Adipocyte (in vitro differentiated cells): ENCODE data around the gene ZDHHC11B.
"Not testable (repeated sequence)": the region's sequence is repeated elsewhere in the genome, so short reads cannot be mapped to it uniquely, and the experiment has no call there.

Source experiments
- DNase-seq: peaks from one replicate; pipeline ENCODE4 v3.0.0-alpha.2; 2015; ENCODE audit warnings: low read depth
- H3K27me3 ChIP-seq: replicated peaks from 2 replicates; pipeline ENCODE4 v1.7.0; 2013; ENCODE audit warnings: mild to moderate bottlenecking, low read length, moderate library complexity; ENCODE audit not compliant: control insufficient read depth, insufficient read depth
- H3K36me3 ChIP-seq: 2 replicates; pipeline ENCODE4 v1.7.0; 2013; ENCODE audit warnings: low read length, mild to moderate bottlenecking, moderate library complexity; ENCODE audit not compliant: control insufficient read depth, insufficient read depth, severe bottlenecking
- H3K4me1 ChIP-seq: 2 replicates; pipeline ENCODE4 v1.7.0; 2013; ENCODE audit warnings: mild to moderate bottlenecking, low read length, moderate library complexity; ENCODE audit not compliant: control insufficient read depth, insufficient read depth
- H3K4me3 ChIP-seq: 2 replicates; pipeline ENCODE4 v1.7.0; 2013; ENCODE audit warnings: mild to moderate bottlenecking, low read length, moderate library complexity
- H3K9ac ChIP-seq: 2 replicates; pipeline ENCODE4 v1.7.0; 2013; ENCODE audit warnings: mild to moderate bottlenecking, low read length, moderate library complexity
- H3K9me3 ChIP-seq: 2 replicates; pipeline ENCODE4 v1.7.0; 2013; ENCODE audit warnings: mild to moderate bottlenecking, low read length, moderate library complexity; ENCODE audit not compliant: control insufficient read depth

ZDHHC11B gene

DNA sequence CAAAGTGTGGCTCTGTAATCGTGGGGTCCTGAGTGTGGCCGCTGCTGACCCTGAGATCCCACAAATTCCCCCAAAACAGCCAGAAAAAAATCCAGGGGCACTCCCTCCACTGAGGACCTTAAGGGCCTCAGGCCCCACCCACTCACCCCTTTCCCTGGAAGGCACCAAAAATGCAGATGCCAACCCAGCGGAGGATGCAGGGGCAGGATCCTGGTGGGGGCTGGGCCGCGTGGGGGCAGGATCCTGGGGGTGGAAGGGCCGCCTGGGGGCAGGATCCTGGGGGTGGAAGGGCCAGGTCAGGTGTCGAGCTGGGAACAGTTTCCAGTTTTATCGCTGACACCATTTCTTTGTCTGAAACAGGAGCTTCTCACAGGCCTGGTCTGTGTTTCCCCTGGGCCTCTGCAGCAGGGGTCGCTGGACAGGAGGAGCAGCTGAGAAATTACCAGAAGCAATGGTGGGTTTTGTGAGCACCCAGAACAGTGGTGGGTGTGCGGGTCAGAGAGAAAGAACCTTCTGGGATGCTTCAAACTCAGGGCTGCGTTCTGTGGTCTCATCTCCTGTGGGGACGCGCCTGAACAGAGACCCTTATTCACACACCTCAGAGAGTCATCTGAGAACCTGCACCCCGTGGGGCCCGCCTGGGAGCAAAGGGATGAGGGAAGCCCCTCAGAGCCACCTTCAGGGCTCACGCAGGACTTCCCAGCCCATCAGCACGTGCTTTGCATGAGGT is 105.2 kb downstream of the ZDHHC11B start:
- H3K36me3 ChIP-seq, DNase-seq, H3K9me3 ChIP-seq, H3K4me1 ChIP-seq, H3K9ac ChIP-seq, H3K4me3 ChIP-seq: not testable (repeated sequence)
- H3K27me3 ChIP-seq, result peaks cover 27% of the 10 kb centered on the region

DNA sequence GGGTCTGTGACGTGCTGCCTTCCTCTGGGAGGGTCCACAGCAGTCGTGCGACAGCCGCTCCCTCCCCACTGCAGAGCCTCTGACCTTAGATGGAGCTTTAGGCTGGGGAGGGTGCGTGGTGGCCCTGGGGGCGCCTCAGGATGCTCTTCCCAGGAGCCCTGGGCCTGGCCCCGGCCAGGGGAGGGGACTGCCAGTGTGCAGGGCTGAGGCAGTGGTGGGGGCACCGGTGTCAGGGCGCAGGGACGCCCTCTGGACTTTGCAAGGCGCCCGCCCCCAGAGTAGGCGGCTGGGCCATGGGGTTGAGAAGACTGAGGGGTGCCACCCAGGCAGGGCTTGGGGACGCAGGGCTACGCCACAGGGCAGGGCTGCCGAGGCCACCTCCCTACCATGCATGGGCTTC is 106.0 kb downstream of the ZDHHC11B start:
- H3K4me1 ChIP-seq, H3K9me3 ChIP-seq, DNase-seq: not testable (repeated sequence)

DNA sequence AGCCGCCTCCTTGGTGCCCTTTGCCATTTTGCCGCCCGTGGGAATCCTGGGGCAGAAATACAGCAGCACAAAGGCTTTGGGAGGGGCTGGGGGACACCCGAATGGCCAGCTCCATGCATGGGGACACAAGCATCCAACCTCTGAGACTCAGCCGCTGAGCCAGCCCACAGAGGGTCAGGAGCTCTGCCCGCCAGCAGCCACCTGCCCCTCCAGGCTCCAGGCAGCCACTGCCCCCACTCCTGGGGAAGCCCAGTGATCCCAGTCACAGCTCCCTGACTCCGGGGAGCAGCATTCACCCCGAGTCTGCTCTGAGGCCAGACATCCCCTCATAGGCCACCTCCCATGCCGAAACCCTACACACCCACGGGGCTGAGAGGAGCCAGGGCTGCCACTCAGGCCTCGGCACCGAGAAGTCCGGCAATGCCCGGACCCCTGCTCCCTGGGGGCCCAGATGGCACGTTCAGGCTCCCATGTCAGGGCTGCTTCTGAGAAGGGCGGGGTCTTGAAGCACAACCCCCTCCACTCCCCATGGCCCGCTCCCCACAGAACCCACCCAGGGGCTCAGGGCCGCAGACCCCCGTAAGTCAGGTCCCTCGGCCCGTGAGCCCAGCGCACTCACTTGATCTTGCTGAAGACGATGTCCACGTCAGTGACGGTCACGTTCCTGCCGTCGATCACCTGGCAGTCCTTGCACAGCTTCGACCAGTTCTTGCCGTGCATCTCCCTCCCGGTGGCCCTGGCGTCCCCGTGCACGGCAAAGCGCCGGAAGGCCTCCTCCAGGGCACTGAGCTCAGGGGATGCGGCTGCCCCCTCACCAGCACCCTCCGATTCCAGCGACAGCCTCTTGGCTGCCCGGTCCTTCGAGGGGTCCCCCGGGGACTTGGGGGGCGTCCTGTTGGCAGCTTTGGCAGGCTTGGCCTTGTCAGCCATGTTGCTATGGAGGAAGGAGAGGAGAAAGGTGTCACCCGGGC is 107.1 kb downstream of the ZDHHC11B start:
- Histone ChIP-seq H3K9ac (no peak overlapping the region), H3K4me3 (no peak overlapping the region), H3K9me3 (no peaks in the 10 kb centered on the region), H3K36me3 (no peaks in the 10 kb centered on the region), H3K27me3 (peaks cover 41% of the 10 kb centered on the region), H3K4me1 (peaks cover 7% of the 10 kb centered on the region)
- no peak for DNase-seq

More for the DNA sequence above, 106.0 kb downstream of the ZDHHC11B start:
- not testable (repeated sequence) for H3K36me3 ChIP-seq, H3K9ac ChIP-seq, H3K4me3 ChIP-seq
- H3K27me3 ChIP-seq, result peaks cover 30% of the 10 kb centered on the region

DNA sequence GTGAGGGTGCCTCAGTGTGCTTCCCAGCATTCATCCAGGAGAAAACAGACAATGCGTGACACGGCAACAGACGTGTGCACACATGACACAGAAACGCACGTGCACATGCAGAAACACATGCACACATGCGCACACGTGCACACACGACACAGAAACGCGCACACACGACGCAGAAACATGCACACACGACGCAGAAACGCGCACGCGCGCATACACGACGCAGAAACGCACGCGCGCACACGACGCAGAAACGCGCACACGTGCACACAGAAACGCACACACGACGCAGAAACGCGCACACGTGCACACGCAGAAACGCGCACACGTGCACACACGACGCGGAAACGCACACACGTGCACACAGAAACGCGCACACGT is 107.8 kb downstream of the ZDHHC11B start:
- no peaks in the 10 kb centered on the region for H3K9me3 ChIP-seq
- DNase-seq, result no peak
- H3K4me1 ChIP-seq, result peaks cover 10% of the 10 kb centered on the region
- no peak overlapping the region for H3K9ac ChIP-seq
- no peaks in the 10 kb centered on the region for H3K36me3 ChIP-seq
- H3K4me3 ChIP-seq, result no peak overlapping the region
- peaks cover 44% of the 10 kb centered on the region for H3K27me3 ChIP-seq

DNA sequence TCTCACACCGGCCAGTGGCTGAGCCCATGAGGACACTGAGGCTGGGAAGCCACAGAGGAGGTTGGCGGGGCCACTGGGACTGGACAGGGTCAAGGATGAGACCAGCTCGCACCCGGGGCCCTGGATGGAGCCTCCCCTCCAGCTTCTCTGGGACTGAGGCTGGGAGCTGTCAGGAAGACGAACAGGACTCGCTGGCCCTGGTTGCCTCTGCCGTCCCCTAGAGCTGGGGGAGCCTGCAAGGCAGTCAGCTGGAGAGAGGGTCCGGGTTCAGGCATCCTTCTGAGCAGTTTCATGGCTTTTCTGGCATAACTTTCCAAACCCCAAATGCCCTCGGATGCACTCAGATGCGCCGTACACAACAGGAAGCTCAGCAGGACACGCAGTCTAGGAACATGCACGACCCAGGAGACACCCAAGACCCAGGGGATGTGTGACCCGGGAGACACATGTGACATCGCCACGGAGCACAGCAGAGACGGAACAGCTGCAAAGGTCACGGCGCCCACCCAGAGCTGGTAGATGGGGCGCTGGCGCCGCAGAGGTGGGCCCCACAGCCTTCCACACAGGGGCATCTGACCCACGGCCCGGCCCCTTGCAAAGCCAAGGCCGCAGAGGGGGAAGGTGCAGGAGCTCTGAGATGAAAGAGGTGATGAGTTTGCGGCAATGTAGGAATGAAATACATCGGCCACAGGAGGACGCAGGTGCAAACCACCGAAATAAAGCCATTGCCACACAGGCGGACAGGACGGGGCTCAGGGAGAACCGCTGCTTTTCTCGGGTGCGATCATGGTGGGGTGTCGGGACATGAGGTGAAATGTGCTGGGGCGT is 108.4 kb downstream of the ZDHHC11B start:
- H3K27me3 ChIP-seq, result peaks cover 44% of the 10 kb centered on the region
- peaks cover 16% of the 10 kb centered on the region for H3K4me1 ChIP-seq
- DNase-seq, result no peak
- no peaks in the 10 kb centered on the region for H3K9me3 ChIP-seq
- no peak overlapping the region for H3K4me3 ChIP-seq
- no peaks in the 10 kb centered on the region for H3K36me3 ChIP-seq
- H3K9ac ChIP-seq, result no peak overlapping the region

DNA sequence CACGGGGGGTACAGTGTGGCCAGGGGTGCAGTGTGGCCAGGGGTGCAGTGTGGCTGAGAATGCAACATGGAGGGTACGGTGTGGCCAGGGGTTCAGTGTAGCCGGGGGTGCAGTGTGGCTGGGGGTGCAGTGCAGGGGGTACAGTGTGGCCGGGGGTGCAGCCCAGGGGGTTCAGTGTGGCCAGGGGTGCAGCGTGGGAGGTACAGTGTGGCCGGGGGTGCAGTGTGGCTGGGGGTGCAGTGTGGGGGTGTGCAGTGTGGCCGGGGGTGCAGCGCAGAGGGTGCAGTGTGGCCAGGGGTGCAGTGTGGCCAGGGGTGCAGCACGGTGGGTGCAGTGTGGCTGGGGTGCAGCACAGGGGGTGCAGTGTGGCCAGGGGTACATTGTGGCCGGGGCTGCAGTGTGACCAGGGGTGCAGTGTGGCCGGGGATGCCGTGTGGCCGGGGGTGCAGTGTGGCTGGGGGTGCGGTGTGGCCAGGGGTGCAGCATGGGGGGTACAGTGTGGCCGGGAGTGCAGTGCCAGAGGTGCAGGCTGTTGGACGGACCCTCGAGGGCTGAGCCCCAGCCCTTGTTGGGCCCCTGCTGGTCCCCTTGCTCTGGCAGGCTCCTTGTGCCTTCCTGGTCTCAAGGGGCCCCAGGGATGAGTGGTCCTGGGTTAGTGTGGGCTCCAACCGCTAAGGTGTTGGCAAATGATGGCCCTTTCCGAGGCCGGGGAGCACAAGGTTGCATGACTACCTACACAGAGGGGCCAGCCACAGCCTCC is 109.2 kb downstream of the ZDHHC11B start:
- DNase-seq, result no peak
- Histone ChIP-seq H3K9ac (no peak overlapping the region), H3K36me3 (no peaks in the 10 kb centered on the region)

DNA sequence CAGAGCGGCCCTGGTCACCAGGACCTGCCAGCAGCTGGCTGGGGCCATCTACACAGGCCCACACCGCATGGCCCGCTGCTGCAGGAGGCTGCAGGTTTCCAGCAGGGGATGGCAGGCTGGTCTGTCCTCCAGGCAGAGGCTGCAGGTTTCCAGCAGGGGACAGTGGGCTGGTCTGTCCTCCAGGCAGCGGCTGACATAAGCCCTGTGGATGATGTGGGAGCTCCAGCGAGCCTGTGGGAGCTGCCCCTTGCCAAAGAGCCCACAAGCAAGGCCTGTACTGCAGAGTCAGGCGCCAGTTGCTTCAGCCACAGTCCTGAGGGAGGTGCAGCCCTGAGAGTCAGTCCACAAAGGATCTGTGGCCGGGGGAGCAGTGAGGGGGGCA is 109.9 kb downstream of the ZDHHC11B start:
- no peak overlapping the region for H3K9ac ChIP-seq
- H3K4me1 ChIP-seq, result peaks cover 16% of the 10 kb centered on the region
- no peaks in the 10 kb centered on the region for H3K9me3 ChIP-seq
- H3K36me3 ChIP-seq, result no peaks in the 10 kb centered on the region
- no peak for DNase-seq
- H3K4me3 ChIP-seq, result no peak overlapping the region
- H3K27me3 ChIP-seq, result peaks cover 44% of the 10 kb centered on the region

More for the DNA sequence above, 109.2 kb downstream of the ZDHHC11B start:
- Histone ChIP-seq H3K4me3 (no peak overlapping the region), H3K9me3 (no peaks in the 10 kb centered on the region), H3K4me1 (peaks cover 16% of the 10 kb centered on the region), H3K27me3 (peaks cover 44% of the 10 kb centered on the region)

DNA sequence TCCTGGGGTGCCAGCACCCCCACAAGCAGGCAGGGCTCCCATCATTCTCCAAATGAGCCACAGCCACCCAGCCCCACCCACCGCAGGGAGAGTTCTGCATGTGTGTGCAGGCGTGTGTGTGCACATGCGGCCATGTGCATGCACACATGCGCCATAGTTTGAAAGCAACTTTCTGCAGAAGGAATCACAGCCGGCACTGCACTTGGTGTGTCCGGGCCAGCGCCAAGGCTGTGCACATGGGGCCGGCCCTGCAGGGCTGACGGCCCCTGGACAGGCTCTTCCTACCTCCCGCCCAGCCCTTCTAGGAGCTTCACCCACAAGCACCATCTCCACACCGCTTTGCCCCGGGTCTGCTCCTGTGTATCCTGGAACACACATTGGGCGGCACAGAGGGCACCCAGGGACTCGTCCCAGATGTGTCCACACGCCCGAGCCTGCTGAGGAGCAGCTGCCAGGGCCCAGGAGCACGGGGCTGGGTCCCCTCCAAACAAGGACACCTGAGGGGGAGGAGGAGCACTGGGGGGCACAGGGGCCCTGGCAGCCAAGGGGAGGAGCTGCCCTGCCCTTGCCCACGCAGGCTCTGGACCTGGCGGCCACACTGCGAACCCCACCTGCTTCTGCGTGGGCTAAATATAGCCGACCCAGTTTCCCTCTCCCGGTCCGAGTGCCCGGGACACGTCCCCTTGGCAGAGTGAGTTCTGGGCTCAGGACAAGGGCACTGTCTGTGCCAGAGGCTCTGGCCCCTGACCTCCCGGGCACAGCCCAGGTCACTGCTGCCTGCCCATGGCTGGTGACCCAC is 110.5 kb downstream of the ZDHHC11B start:
- H3K36me3 ChIP-seq, result no peaks in the 10 kb centered on the region
- no peak for DNase-seq
- H3K4me3 ChIP-seq, result no peak overlapping the region
- peaks cover 16% of the 10 kb centered on the region for H3K4me1 ChIP-seq
- H3K9me3 ChIP-seq, result no peaks in the 10 kb centered on the region
- H3K9ac ChIP-seq, result no peak overlapping the region
- H3K27me3 ChIP-seq, result peaks cover 44% of the 10 kb centered on the region

DNA sequence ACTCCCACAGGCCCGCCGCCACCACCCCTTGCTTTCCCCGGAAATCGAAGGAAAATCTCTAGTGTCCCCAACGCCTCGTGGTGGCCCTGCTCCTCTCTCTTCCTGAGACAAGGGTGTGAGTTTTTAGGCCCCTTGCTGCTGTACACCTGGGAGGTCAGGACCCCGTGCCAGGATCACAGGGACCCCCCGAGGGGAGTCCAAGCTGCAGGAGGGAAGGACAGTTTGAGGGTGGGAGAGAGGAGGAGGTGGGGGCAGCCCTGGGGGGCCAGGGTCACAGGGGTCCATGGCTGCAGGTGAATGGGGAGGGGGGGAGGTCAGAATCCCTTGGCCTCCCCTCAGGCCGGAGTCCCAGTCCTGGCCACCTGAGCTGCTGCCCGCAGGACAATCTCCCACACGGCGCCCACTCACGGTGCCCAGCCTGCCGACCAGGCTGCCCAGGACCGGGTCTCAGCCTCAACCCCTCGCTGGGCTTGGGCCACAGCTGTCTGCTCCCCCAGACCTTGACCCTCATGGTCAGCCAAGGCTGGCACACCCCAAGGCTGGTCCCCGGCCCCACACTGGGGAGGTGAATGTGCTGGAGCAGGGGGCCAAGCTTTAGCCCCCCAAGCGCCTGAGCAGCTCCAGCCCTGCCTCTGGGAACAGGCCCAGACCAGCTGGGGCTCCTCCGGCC is 111.2 kb downstream of the ZDHHC11B start:
- H3K36me3 ChIP-seq, result no peaks in the 10 kb centered on the region
- H3K4me3 ChIP-seq, result no peak overlapping the region
- no peaks in the 10 kb centered on the region for H3K9me3 ChIP-seq
- H3K9ac ChIP-seq, result no peak overlapping the region
- no peak for DNase-seq
- H3K27me3 ChIP-seq, result peaks cover 44% of the 10 kb centered on the region
- peaks cover 16% of the 10 kb centered on the region for H3K4me1 ChIP-seq
